HCT116 (cell line): ENCODE measurements around the gene FASN. TPM values are rescaled to one million over a fixed set of nuclear protein-coding genes. Genes with fewer than 3 reads are reported as not detected.

Experiments
- ATAC-seq: fragments of 200-7000 bp; cut with Tn5 transposase; 2 replicates; pipeline ENCODE4 v1.9.1; 2020; ENCODE audit warnings: mild to moderate bottlenecking, moderate library complexity
- BruUV-seq: library from RNA; stranded (reverse); fragments of 400-500 nt; replicated peaks from 2 replicates; lab custom pipeline; 2021; lab: Mats Ljungman, UMichigan
- CTCF ChIA-PET: fragments of 300-600 bp; sonication (Branson Sonifier 250); formaldehyde crosslinking; loops from one replicate; lab custom pipeline; 2021; ENCODE audit warnings: antibody characterized with exemption; lab: Charles Lee
- POLR2A ChIA-PET: fragments of 300-600, 350-600 bp; sonication (Branson Sonifier 250); formaldehyde crosslinking; loops from one replicate; lab custom pipeline; 2021; ENCODE audit warnings: antibody characterized with exemption; lab: Charles Lee
- RAD21 ChIA-PET, 2 experiments: fragments of 300-600 bp; sonication (Branson Sonifier 250); formaldehyde crosslinking; loops; one replicate each; lab custom pipeline; 2023; ENCODE audit warnings: low total read pairs in 2 of 2; ENCODE audit not compliant: uncharacterized antibody in 2 of 2, unreplicated experiment in 2 of 2, low non-redundant PET in 1 of 2; lab: Charles Lee
- DNase-seq: peaks from one replicate; pipeline ENCODE4 v3.0.0-alpha.2; 2010; ENCODE audit warnings: low read depth, low spot score
- H2AFZ ChIP-seq: fragments of 200-600 bp; shearing (Covaris generic), sonication (generic); 2 replicates; pipeline ENCODE4 v1.6.1; 2017; ENCODE audit warnings: low read depth, mixed run types, mixed read lengths, antibody characterized with exemption, low read length; ENCODE audit not compliant: poor library complexity, severe bottlenecking
- H3K27ac ChIP-seq: 2 replicates; pipeline ENCODE4 v1.5.1; 2012; ENCODE audit warnings: low read depth, low read length
- H3K27me3 ChIP-seq: fragments of 200-600 bp; sonication (generic); 2 replicates; pipeline ENCODE4 v1.6.1; 2016; ENCODE audit warnings: mixed run types, low read length, mixed read lengths; ENCODE audit not compliant: insufficient read depth
- H3K36me3 ChIP-seq, 2 experiments: fragments of 200-500 bp in 1 of 2; fragments of 200-600 bp in 1 of 2; sonication (Bioruptor generic) in 1 of 2; sonication (generic) in 1 of 2; 2 replicates each; pipeline versions ENCODE4 v1.5.1 to v1.6.1; 2014 to 2016; ENCODE audit warnings: low read length in 2 of 2, inconsistent platforms in 1 of 2, mixed read lengths in 1 of 2, mixed run types in 1 of 2; ENCODE audit not compliant: insufficient read depth in 2 of 2, control insufficient read depth in 1 of 2
- H3K4me1 ChIP-seq, 2 experiments: fragments of 200-600 bp in 1 of 2; sonication (generic) in 1 of 2; 2 replicates each; pipeline versions ENCODE4 v1.5.1 to v1.6.1; 2012 to 2017; ENCODE audit warnings: low read length in 2 of 2, inconsistent platforms in 1 of 2, mild to moderate bottlenecking in 1 of 2, mixed read lengths in 1 of 2, mixed run types in 1 of 2, moderate library complexity in 1 of 2; ENCODE audit not compliant: insufficient read depth in 2 of 2, control insufficient read depth in 1 of 2
- H3K4me2 ChIP-seq: fragments of 200-600 bp; sonication (generic); 2 replicates; pipeline ENCODE4 v1.6.1; 2017; ENCODE audit warnings: mixed run types, low read length, mixed read lengths
- H3K4me3 ChIP-seq, 2 experiments: fragments of 200-600 bp in 1 of 2; sonication (generic) in 1 of 2; replicated peaks in 1 of 2; 2 replicates each; pipeline ENCODE4 v1.5.1; 2011 to 2016; ENCODE audit warnings: low read length in 2 of 2, control low read depth in 1 of 2, low read depth in 1 of 2, mild to moderate bottlenecking in 1 of 2, mixed read lengths in 1 of 2, mixed run types in 1 of 2
- H3K79me2 ChIP-seq: fragments of 200-600 bp; sonication (generic); 2 replicates; pipeline ENCODE4 v1.6.1; 2017; ENCODE audit warnings: mild to moderate bottlenecking, mixed run types, low read length, moderate library complexity, mixed read lengths; ENCODE audit not compliant: insufficient read depth
- H3K9ac ChIP-seq: fragments of 200-600 bp; sonication (generic); 2 replicates; pipeline ENCODE4 v1.6.1; 2016; ENCODE audit warnings: low read length, mixed read lengths
- H3K9me2 ChIP-seq: fragments of 200-600 bp; sonication (generic), shearing (Covaris generic); 2 replicates; pipeline ENCODE4 v1.6.1; 2017; ENCODE audit warnings: mixed run types, mild to moderate bottlenecking, moderate library complexity; ENCODE audit not compliant: insufficient read depth
- H3K9me3 ChIP-seq, 2 experiments: fragments of 200-500 bp in 1 of 2; fragments of 200-600 bp in 1 of 2; sonication (Bioruptor generic) in 1 of 2; sonication (generic) in 1 of 2; 2 replicates each; pipeline ENCODE4 v1.6.1; 2014 to 2017; ENCODE audit warnings: low read length in 2 of 2, mixed read lengths in 2 of 2, inconsistent platforms in 1 of 2, low read depth in 1 of 2, mild to moderate bottlenecking in 1 of 2, mixed run types in 1 of 2, moderate library complexity in 1 of 2; ENCODE audit not compliant: control insufficient read depth in 1 of 2, insufficient read depth in 1 of 2
- H4K20me1 ChIP-seq: fragments of 200-600 bp; sonication (generic), shearing (Covaris generic); 2 replicates; pipeline ENCODE4 v1.6.1; 2017; ENCODE audit warnings: mixed run types, mild to moderate bottlenecking, moderate library complexity; ENCODE audit not compliant: insufficient read depth
- ATF3 ChIP-seq: IDR thresholded peaks from 2 replicates; pipeline ENCODE4 v1.6.1; 2012
- CBX3 ChIP-seq: IDR thresholded peaks from 2 replicates; pipeline ENCODE4 v1.6.1; 2012; ENCODE audit warnings: low read depth
- CTCF ChIP-seq, 3 experiments: fragments of 200-600 bp in 1 of 3; sonication (generic) in 1 of 3; IDR thresholded peaks in 2 of 3; conservative IDR thresholded peaks in 1 of 3; 2 replicates each; pipeline ENCODE4 v1.5.1; 2012 to 2017; ENCODE audit warnings: low read depth in 2 of 3, low read length in 2 of 3, antibody characterized with exemption in 1 of 3, borderline replicate concordance in 1 of 3, control low read depth in 1 of 3, mild to moderate bottlenecking in 1 of 3, mixed read lengths in 1 of 3, mixed run types in 1 of 3, moderate library complexity in 1 of 3; ENCODE audit not compliant: insufficient read depth in 1 of 3
- EGR1 ChIP-seq: IDR thresholded peaks from 2 replicates; pipeline ENCODE4 v1.6.1; 2012; ENCODE audit warnings: low read depth
- EZH2 ChIP-seq: fragments of 200-600 bp; sonication (generic); IDR thresholded peaks from 2 replicates; pipeline ENCODE4 v1.6.1; 2017; ENCODE audit warnings: antibody characterized with exemption, mixed run types
- EZH2phosphoT487 ChIP-seq: fragments of 200-600 bp; IDR thresholded peaks from 2 replicates; pipeline ENCODE4 v1.6.1; 2018; ENCODE audit warnings: antibody characterized with exemption, borderline replicate concordance
- JUND ChIP-seq: IDR thresholded peaks from 2 replicates; pipeline ENCODE4 v1.6.1; 2012
- POLR2A ChIP-seq: IDR thresholded peaks from 2 replicates; pipeline ENCODE4 v1.7.0; 2011; ENCODE audit warnings: borderline replicate concordance; ENCODE audit not compliant: insufficient read depth, insufficient read length; ENCODE audit errors: extremely low read depth
- REST ChIP-seq: IDR thresholded peaks from 2 replicates; pipeline ENCODE4 v1.6.1; 2012; ENCODE audit warnings: low read depth
- SRF ChIP-seq: IDR thresholded peaks from 2 replicates; pipeline ENCODE4 v1.6.1; 2012; ENCODE audit warnings: low read depth
- TCF7L2 ChIP-seq: IDR thresholded peaks from 2 replicates; pipeline ENCODE4 v1.7.0; 2011; ENCODE audit warnings: borderline replicate concordance, inconsistent platforms; ENCODE audit not compliant: insufficient read depth, insufficient read length; ENCODE audit errors: extremely low read depth
- ZBTB33 ChIP-seq: IDR thresholded peaks from 2 replicates; pipeline ENCODE4 v1.6.1; 2011; ENCODE audit warnings: mild to moderate bottlenecking, low read length, moderate library complexity; ENCODE audit not compliant: insufficient replicate concordance; ENCODE audit errors: extremely low read depth
- ZFX ChIP-seq: fragments of 450-650 bp; IDR thresholded peaks from 2 replicates; pipeline ENCODE4 v1.6.1; 2017
- ZNF274 ChIP-seq: fragments of 200-500 bp; sonication (Bioruptor generic); IDR thresholded peaks from 2 replicates; pipeline ENCODE4 v1.6.1; 2014; ENCODE audit warnings: mild to moderate bottlenecking, low read depth, low read length, inconsistent platforms
- intact Hi-C: fragments of 100-400 bp; cut with micrococcal nuclease; formaldehyde crosslinking; loops from 2 replicates; pipeline ENCODE4 v1.10.0; 2022
- total RNA-seq: library from RNA; stranded (reverse); gene quantifications from one replicate; pipeline ENCODE4 v1.2.1, GENCODE V29; 2021; ENCODE audit not compliant: unreplicated experiment

FASN gene
- total RNA-seq, 1 experiment from 2014 or later = 754 TPM

- H3K9me3 ChIP-seq = no peaks in the 10 kb centered on the region
- ChIA-PET RAD21 (no interaction called here), POLR2A (no interaction called here), CTCF (no interaction called here)
- no peak overlapping the region for H3K9ac ChIP-seq
- no peak overlapping the region for H3K27ac ChIP-seq
- no peak for TF ChIP-seq CBX3
- TF ChIP-seq EGR1 = no peak
- no peak for TF ChIP-seq REST
- TF ChIP-seq ZNF274 = no peak
- TF ChIP-seq ZFX = no peak
- TF ChIP-seq POLR2A = no peak
- TF ChIP-seq EZH2 = no peak
- TF ChIP-seq CTCF (IDR thresholded peaks at IDR 0.05 in 2 of 3, conservative IDR thresholded peaks at IDR 0.05 in 1 of 3; ENCODE audit: borderline replicate concordance in 1 of 3, insufficient read depth in 1 of 3, low read depth in 2 of 3, low read length in 2 of 3) = no peak
- TF ChIP-seq SRF = no peak
- TF ChIP-seq JUND = no peak
- TF ChIP-seq EZH2phosphoT487 = no peak
- no peak for TF ChIP-seq TCF7L2
- no peak for TF ChIP-seq ATF3
- no peak for TF ChIP-seq ZBTB33
- H3K36me3 ChIP-seq = no peaks in the 10 kb centered on the region
- ATAC-seq (no peak), DNase-seq (no peak)
- no peaks in the 10 kb centered on the region for H3K4me1 ChIP-seq
- no peak overlapping the region for H3K4me2 ChIP-seq
- H4K20me1 ChIP-seq = no peaks in the 10 kb centered on the region
- no peaks in the 10 kb centered on the region for H3K79me2 ChIP-seq
- intact Hi-C loops = no loop called here
- no peak overlapping the region for H2AFZ ChIP-seq
- H3K27me3 ChIP-seq = no peaks in the 10 kb centered on the region
- no peaks in the 10 kb centered on the region for H3K9me2 ChIP-seq
- H3K4me3 ChIP-seq = no peak overlapping the region
- no TSS peak for BruUV-seq
Measured at GRCh38 chr17:82121660-82122629, 23.9 kb upstream of the FASN start.
